Measurements from ENCODE around the gene SLC9C2.
A peak's percentile ranks its signal among the peaks of the same experiment; 100 is the strongest.
"Not testable (repeated sequence)": the region's sequence is repeated elsewhere in the genome, so short reads cannot be mapped to it uniquely, and the experiment has no call there.

The SLC9C2 gene

GRCh38 chr1:173506437-173506836, 96.4 kb downstream of the SLC9C2 start:
- in situ Hi-C loops (cut with HindIII; ENCODE audit: low pct_unique_long_range_greater_than_20kb, low sequenced_read_pairs): no loop called here
- DNase-seq (ENCODE audit: low read depth in 1 of 2, low spot score in 1 of 2): no peak
- TF ChIP-seq JUND (IDR thresholded peaks at IDR 0.05; ENCODE audit: low read depth): no peak

- no peak for TF ChIP-seq JUND (IDR thresholded peaks at IDR 0.05; ENCODE audit: low read depth)
- DNase-seq (ENCODE audit: low read depth in 1 of 2, low spot score in 1 of 2): no peak
- in situ Hi-C loops (cut with HindIII; ENCODE audit: low pct_unique_long_range_greater_than_20kb, low sequenced_read_pairs): no loop called here
Observed at GRCh38 chr1:173505391-173505790, 97.5 kb downstream of the SLC9C2 start.

GRCh38 chr1:173504268-173504667, 98.6 kb downstream of the SLC9C2 start:
- TF ChIP-seq JUND (IDR thresholded peaks at IDR 0.05; ENCODE audit: low read depth): no peak
- in situ Hi-C loops (cut with HindIII; ENCODE audit: low pct_unique_long_range_greater_than_20kb, low sequenced_read_pairs): no loop called here
- no peak for DNase-seq (ENCODE audit: low read depth in 1 of 2, low spot score in 1 of 2)

- TF ChIP-seq JUND (IDR thresholded peaks at IDR 0.05; ENCODE audit: low read depth): no peak
- in situ Hi-C loops (cut with HindIII; ENCODE audit: low pct_unique_long_range_greater_than_20kb, low sequenced_read_pairs): no loop called here
- no peak for DNase-seq (ENCODE audit: low read depth in 1 of 2, low spot score in 1 of 2)
Observed at GRCh38 chr1:173503391-173503790, 99.5 kb downstream of the SLC9C2 start.

GRCh38 chr1:173502104-173502503, 100.8 kb downstream of the SLC9C2 start:
- no peak for DNase-seq (ENCODE audit: low read depth in 1 of 2, low spot score in 1 of 2)
- in situ Hi-C loops (cut with HindIII; ENCODE audit: low pct_unique_long_range_greater_than_20kb, low sequenced_read_pairs): no loop called here
- TF ChIP-seq JUND (IDR thresholded peaks at IDR 0.05; ENCODE audit: low read depth): no peak

GRCh38 chr1:173499729-173500128, 103.1 kb downstream of the SLC9C2 start:
- TF ChIP-seq JUND (IDR thresholded peaks at IDR 0.05; ENCODE audit: low read depth): no peak
- in situ Hi-C loops (cut with HindIII; ENCODE audit: low pct_unique_long_range_greater_than_20kb, low sequenced_read_pairs): no loop called here
- DNase-seq (ENCODE audit: low read depth in 1 of 2, low spot score in 1 of 2): no peak

GRCh38 chr1:173496757-173497320, 106.0 kb downstream of the SLC9C2 start:
- DNase-seq (ENCODE audit: low read depth in 1 of 2, low spot score in 1 of 2): no peak
- TF ChIP-seq JUND (IDR thresholded peaks at IDR 0.05; ENCODE audit: low read depth): no peak
- in situ Hi-C loops (cut with HindIII; ENCODE audit: low pct_unique_long_range_greater_than_20kb, low sequenced_read_pairs): no loop called here

GRCh38 chr1:173495609-173496267, 107.1 kb downstream of the SLC9C2 start:
- in situ Hi-C loops (cut with HindIII; ENCODE audit: low pct_unique_long_range_greater_than_20kb, low sequenced_read_pairs): no loop called here
- no peak for TF ChIP-seq JUND (IDR thresholded peaks at IDR 0.05; ENCODE audit: low read depth)

GRCh38 chr1:173493125-173493524, 109.7 kb downstream of the SLC9C2 start:
- in situ Hi-C loops (cut with HindIII; ENCODE audit: low pct_unique_long_range_greater_than_20kb, low sequenced_read_pairs): not testable (repeated sequence)

More at GRCh38 chr1:173495609-173496267, 107.1 kb downstream of the SLC9C2 start:
- DNase-seq (ENCODE audit: low read depth in 1 of 2, low spot score in 1 of 2): no peak

GRCh38 chr1:173491508-173491907, 111.4 kb downstream of the SLC9C2 start:
- no peak for DNase-seq (ENCODE audit: low read depth in 1 of 2, low spot score in 1 of 2)
- TF ChIP-seq JUND (IDR thresholded peaks at IDR 0.05; ENCODE audit: low read depth): no peak
- in situ Hi-C loops (cut with HindIII; ENCODE audit: low pct_unique_long_range_greater_than_20kb, low sequenced_read_pairs): no loop called here

More at GRCh38 chr1:173493125-173493524, 109.7 kb downstream of the SLC9C2 start:
- DNase-seq (ENCODE audit: low read depth in 1 of 2, low spot score in 1 of 2): not testable (repeated sequence)

- DNase-seq (ENCODE audit: low read depth in 1 of 2, low spot score in 1 of 2): no peak
- no peak for TF ChIP-seq JUND (IDR thresholded peaks at IDR 0.05; ENCODE audit: low read depth)
- in situ Hi-C loops (cut with HindIII; ENCODE audit: low pct_unique_long_range_greater_than_20kb, low sequenced_read_pairs): no loop called here
Observed at GRCh38 chr1:173489929-173490328, 112.9 kb downstream of the SLC9C2 start.

- no peak for TF ChIP-seq JUND (IDR thresholded peaks at IDR 0.05; ENCODE audit: low read depth)
- in situ Hi-C loops (cut with HindIII; ENCODE audit: low pct_unique_long_range_greater_than_20kb, low sequenced_read_pairs): no loop called here
- DNase-seq (ENCODE audit: low read depth in 1 of 2, low spot score in 1 of 2): peak in 1 of 2 experiments; percentile 84
Observed at GRCh38 chr1:173489149-173489600, 113.7 kb downstream of the SLC9C2 start.

- no peak for TF ChIP-seq JUND (IDR thresholded peaks at IDR 0.05; ENCODE audit: low read depth)
- in situ Hi-C loops (cut with HindIII; ENCODE audit: low pct_unique_long_range_greater_than_20kb, low sequenced_read_pairs): no loop called here
- no peak for DNase-seq (ENCODE audit: low read depth in 1 of 2, low spot score in 1 of 2)
Observed at GRCh38 chr1:173488001-173488400, 114.9 kb downstream of the SLC9C2 start.
